ENCODE results near the gene PTF1A.

- TF ChIP-seq ZNF629 (tag by site-specific recombination; IDR thresholded peaks at IDR 0.05) = no peak
- no peak for TF ChIP-seq ZNF169 (tag by site-specific recombination; IDR thresholded peaks at IDR 0.05)
- no peak for TF ChIP-seq CTCF (tag by site-specific recombination; IDR thresholded peaks at IDR 0.05)
Observed at GRCh38 chr10:23198940-23199767, 7.0 kb downstream of the PTF1A start.

All from HEK293 (cell line).